ENCODE data around the gene MRPL57. TPM values are rescaled to one million over a fixed set of nuclear protein-coding genes. Genes with fewer than 3 reads are reported as not detected.
A peak's percentile ranks its signal among the peaks of the same experiment; 100 is the strongest.
"Not testable (repeated sequence)": the region's sequence is repeated elsewhere in the genome, so short reads cannot be mapped to it uniquely, and the experiment has no call there.

MRPL57 gene
- total and polyA plus RNA-seq, 9 donors, result 13.2 to 18.2 (median 16.1) TPM

DNA sequence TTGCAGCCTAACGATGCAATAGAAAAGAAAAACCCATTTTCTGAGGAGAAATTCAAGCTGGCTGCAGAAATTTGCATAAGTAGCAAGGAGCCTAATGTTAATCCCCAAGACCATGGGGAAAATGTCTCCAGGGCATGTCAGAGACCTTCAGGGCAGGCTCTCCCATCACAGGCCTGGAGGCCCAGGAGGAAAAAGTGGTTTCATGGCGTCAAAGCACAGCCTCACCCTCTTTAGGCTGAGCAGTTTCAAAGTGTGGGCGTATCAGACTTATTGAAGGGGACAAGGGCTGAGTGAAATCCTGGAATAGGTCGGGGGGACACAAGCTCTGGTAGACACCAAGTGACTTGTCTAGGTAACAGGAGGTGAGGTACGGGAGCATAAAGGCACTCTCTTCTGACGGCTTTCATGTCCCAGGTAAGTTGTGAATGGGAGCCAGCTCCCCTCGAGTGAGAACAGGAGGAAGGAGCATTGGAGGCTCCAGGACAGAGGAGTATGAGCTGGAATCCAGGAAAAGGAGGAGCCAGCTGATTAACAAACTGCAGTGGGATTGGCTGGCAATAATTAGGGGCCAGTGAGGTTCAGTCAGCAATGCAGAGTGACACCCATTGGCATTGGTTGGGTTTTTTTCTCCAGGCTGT lies 35.8 kb downstream of the MRPL57 start:
- H3K27me3 ChIP-seq (ENCODE audit: control insufficient read depth, insufficient read depth, low read length), result no peaks in the 10 kb centered on the region
- no peak overlapping the region for H3K27ac ChIP-seq (ENCODE audit: low read length)
- H3K36me3 ChIP-seq (ENCODE audit: control insufficient read depth, insufficient read depth, low read length), result no peaks in the 10 kb centered on the region
- no peaks in the 10 kb centered on the region for H3K4me1 ChIP-seq (ENCODE audit: control insufficient read depth, insufficient read depth, low read length)
- no peak for DNase-seq
- WGBS (ENCODE audit: insufficient coverage), result 80% methylated on average over 7 of the region's 7 CpGs
- no peak overlapping the region for H3K4me3 ChIP-seq (ENCODE audit: low read length)
- H3K9me3 ChIP-seq (replicated peaks; ENCODE audit: control insufficient read depth, low read depth, low read length), result no peaks in the 10 kb centered on the region

DNA sequence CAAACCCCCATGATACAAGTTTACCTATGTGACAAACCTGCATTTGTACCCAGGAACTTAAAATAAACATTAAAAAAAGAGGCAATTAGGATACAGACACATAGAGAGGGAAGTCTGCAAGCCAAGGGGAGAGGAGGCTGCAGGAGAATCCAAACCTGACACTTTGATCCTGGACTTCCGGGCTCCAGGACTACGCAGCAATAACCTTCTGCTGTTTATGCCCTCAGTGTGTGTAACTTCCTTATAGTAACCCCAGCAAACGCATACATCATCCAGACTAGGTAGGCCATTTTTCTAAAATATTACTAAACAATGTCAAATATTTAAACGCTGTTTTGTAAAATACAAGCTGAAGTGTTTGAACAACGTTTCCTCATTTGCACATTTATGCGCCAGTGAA lies 39.0 kb downstream of the MRPL57 start:
- H3K9me3 ChIP-seq (replicated peaks; ENCODE audit: control insufficient read depth, low read depth, low read length); H3K27ac ChIP-seq (ENCODE audit: low read length); H3K36me3 ChIP-seq (ENCODE audit: control insufficient read depth, insufficient read depth, low read length); H3K4me3 ChIP-seq (ENCODE audit: low read length); H3K27me3 ChIP-seq (ENCODE audit: control insufficient read depth, insufficient read depth, low read length); H3K4me1 ChIP-seq (ENCODE audit: control insufficient read depth, insufficient read depth, low read length); DNase-seq: not testable (repeated sequence)
- no CpG with 5 or more reads among the region's 6 CpGs for WGBS (ENCODE audit: insufficient coverage)

DNA sequence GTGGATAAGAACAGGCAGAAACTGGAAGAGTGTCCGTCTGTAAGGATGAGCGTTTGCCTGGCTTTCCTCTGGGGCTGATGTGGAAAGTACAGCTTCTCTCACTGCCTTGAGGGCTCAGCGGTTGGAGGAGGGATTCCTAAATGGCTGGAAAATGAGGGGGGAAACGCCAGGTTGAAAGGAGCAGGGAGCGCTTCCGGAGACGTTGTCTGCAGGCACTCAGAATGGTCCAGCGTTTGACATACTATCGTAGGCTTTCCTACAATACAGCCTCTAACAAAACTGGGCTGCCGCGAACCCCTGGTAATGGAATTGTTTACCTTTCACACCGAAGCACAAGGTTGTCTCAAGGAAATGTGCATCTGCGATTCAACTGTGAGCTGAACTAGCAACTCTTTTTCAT lies 39.9 kb downstream of the MRPL57 start:
- H3K27ac ChIP-seq (ENCODE audit: low read length), result no peak overlapping the region
- H3K9me3 ChIP-seq (replicated peaks; ENCODE audit: control insufficient read depth, low read depth, low read length), result peaks cover 3% of the 10 kb centered on the region
- H3K27me3 ChIP-seq (ENCODE audit: control insufficient read depth, insufficient read depth, low read length), result no peaks in the 10 kb centered on the region
- no peaks in the 10 kb centered on the region for H3K4me1 ChIP-seq (ENCODE audit: control insufficient read depth, insufficient read depth, low read length)
- DNase-seq, result peak; percentile 19
- no peak overlapping the region for H3K4me3 ChIP-seq (ENCODE audit: low read length)
- 26% methylated on average over 11 of the region's 13 CpGs for WGBS (ENCODE audit: insufficient coverage)
- no peaks in the 10 kb centered on the region for H3K36me3 ChIP-seq (ENCODE audit: control insufficient read depth, insufficient read depth, low read length)

GRCh38 chr13:21218351-21219035 lies 42.0 kb downstream of the MRPL57 start:
- no peak for DNase-seq
- no peak overlapping the region for H3K27ac ChIP-seq (ENCODE audit: low read length)
- WGBS (ENCODE audit: insufficient coverage), result no CpG with 5 or more reads among the region's 7 CpGs
- no peaks in the 10 kb centered on the region for H3K27me3 ChIP-seq (ENCODE audit: control insufficient read depth, insufficient read depth, low read length)
- H3K4me1 ChIP-seq (ENCODE audit: control insufficient read depth, insufficient read depth, low read length), result no peaks in the 10 kb centered on the region
- no peaks in the 10 kb centered on the region for H3K36me3 ChIP-seq (ENCODE audit: control insufficient read depth, insufficient read depth, low read length)
- H3K4me3 ChIP-seq (ENCODE audit: low read length), result no peak overlapping the region
- peaks cover 6% of the 10 kb centered on the region for H3K9me3 ChIP-seq (replicated peaks; ENCODE audit: control insufficient read depth, low read depth, low read length)

- DNase-seq, result no peak
- Histone ChIP-seq H3K9me3 (replicated peaks; ENCODE audit: control insufficient read depth, low read depth, low read length) (peaks cover 6% of the 10 kb centered on the region), H3K27me3 (ENCODE audit: control insufficient read depth, insufficient read depth, low read length) (no peaks in the 10 kb centered on the region), H3K36me3 (ENCODE audit: control insufficient read depth, insufficient read depth, low read length) (no peaks in the 10 kb centered on the region), H3K27ac (ENCODE audit: low read length) (no peak overlapping the region), H3K4me1 (ENCODE audit: control insufficient read depth, insufficient read depth, low read length) (no peaks in the 10 kb centered on the region), H3K4me3 (ENCODE audit: low read length) (no peak overlapping the region)
- 74% methylated on average over 3 of the region's 3 CpGs for WGBS (ENCODE audit: insufficient coverage)
Observed at GRCh38 chr13:21219036-21219381, 42.6 kb downstream of the MRPL57 start.

DNA sequence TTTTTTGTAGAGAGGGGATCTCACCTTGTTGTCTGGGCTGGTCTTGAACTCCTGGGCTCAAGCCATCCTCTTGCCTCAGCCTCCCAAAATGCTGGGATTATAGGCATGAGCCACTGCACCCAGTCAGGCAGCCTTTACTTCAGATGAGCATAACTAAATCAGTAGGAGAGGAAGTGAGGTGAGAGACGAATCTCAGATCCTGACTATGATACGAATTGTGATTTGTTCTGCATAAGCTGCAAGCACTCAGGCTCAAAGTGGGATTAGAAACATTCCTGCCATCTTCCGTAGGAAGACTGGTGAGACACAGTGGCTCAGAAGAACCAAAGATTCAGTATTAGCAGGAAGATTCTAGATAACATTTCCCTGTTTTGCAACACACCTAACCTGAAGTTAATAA lies 43.3 kb downstream of the MRPL57 start:
- H3K27me3 ChIP-seq (ENCODE audit: control insufficient read depth, insufficient read depth, low read length); H3K9me3 ChIP-seq (replicated peaks; ENCODE audit: control insufficient read depth, low read depth, low read length); H3K36me3 ChIP-seq (ENCODE audit: control insufficient read depth, insufficient read depth, low read length); H3K4me3 ChIP-seq (ENCODE audit: low read length); H3K27ac ChIP-seq (ENCODE audit: low read length); DNase-seq; H3K4me1 ChIP-seq (ENCODE audit: control insufficient read depth, insufficient read depth, low read length): not testable (repeated sequence)
- WGBS (ENCODE audit: insufficient coverage), result 41% methylated on average over 2 of the region's 3 CpGs

DNA sequence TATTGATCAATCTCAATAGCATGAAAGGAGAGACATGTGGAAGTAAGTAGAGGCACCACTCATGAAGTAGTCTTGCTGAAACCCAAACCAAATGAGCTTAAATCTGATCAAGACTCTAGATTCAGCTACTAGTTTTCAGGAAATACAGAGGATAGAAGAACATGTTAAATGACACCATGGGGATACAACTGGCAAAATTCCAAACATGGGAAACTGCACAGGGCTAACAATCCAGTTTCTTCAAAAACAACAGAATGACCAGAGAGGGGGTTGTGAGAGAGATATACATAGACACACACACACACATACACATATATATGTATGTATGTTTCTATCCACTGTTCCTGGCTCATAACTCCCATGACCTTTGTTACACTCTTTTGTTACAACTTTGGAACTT lies 44.8 kb downstream of the MRPL57 start:
- Histone ChIP-seq H3K4me3 (ENCODE audit: low read length) (no peak overlapping the region), H3K36me3 (ENCODE audit: control insufficient read depth, insufficient read depth, low read length) (no peaks in the 10 kb centered on the region), H3K27me3 (ENCODE audit: control insufficient read depth, insufficient read depth, low read length) (no peaks in the 10 kb centered on the region), H3K4me1 (ENCODE audit: control insufficient read depth, insufficient read depth, low read length) (no peaks in the 10 kb centered on the region), H3K27ac (ENCODE audit: low read length) (no peak overlapping the region), H3K9me3 (replicated peaks; ENCODE audit: control insufficient read depth, low read depth, low read length) (peaks cover 6% of the 10 kb centered on the region)
- no peak for DNase-seq

DNA sequence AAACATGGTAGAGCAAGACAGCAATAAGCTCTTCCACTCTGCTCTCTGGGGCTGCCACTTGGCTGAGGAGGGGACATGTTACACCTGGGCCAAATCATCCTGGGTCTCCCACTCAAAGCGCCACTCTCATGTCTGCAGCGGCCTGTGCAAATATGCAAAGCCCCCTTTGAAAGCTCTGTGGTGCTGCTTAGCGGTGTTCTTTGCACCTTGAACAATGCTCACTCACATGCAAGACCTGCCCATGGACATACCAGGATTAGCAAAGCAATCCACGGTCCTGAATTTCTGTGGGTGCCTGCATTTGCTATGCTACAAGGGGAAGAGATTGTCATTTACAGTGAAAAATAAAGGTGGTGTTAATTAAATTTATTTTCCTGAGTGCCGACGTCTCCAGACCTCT lies 48.6 kb downstream of the MRPL57 start:
- Histone ChIP-seq H3K36me3 (ENCODE audit: control insufficient read depth, insufficient read depth, low read length) (no peaks in the 10 kb centered on the region), H3K27me3 (ENCODE audit: control insufficient read depth, insufficient read depth, low read length) (no peaks in the 10 kb centered on the region), H3K4me1 (ENCODE audit: control insufficient read depth, insufficient read depth, low read length) (peaks cover 4% of the 10 kb centered on the region), H3K4me3 (ENCODE audit: low read length) (no peak overlapping the region), H3K9me3 (replicated peaks; ENCODE audit: control insufficient read depth, low read depth, low read length) (peaks cover 6% of the 10 kb centered on the region), H3K27ac (ENCODE audit: low read length) (no peak overlapping the region)
- 62% methylated on average over 3 of the region's 6 CpGs for WGBS (ENCODE audit: insufficient coverage)
- DNase-seq, result no peak

GRCh38 chr13:21225841-21226581 lies 49.6 kb downstream of the MRPL57 start:
- 82% methylated on average over 11 of the region's 17 CpGs for WGBS (ENCODE audit: insufficient coverage)
- peaks cover 4% of the 10 kb centered on the region for H3K4me1 ChIP-seq (ENCODE audit: control insufficient read depth, insufficient read depth, low read length)
- no peak overlapping the region for H3K4me3 ChIP-seq (ENCODE audit: low read length)
- peaks cover 6% of the 10 kb centered on the region for H3K9me3 ChIP-seq (replicated peaks; ENCODE audit: control insufficient read depth, low read depth, low read length)
- H3K27ac ChIP-seq (ENCODE audit: low read length), result no peak overlapping the region
- H3K36me3 ChIP-seq (ENCODE audit: control insufficient read depth, insufficient read depth, low read length), result no peaks in the 10 kb centered on the region
- H3K27me3 ChIP-seq (ENCODE audit: control insufficient read depth, insufficient read depth, low read length), result no peaks in the 10 kb centered on the region
- no peak for DNase-seq

DNA sequence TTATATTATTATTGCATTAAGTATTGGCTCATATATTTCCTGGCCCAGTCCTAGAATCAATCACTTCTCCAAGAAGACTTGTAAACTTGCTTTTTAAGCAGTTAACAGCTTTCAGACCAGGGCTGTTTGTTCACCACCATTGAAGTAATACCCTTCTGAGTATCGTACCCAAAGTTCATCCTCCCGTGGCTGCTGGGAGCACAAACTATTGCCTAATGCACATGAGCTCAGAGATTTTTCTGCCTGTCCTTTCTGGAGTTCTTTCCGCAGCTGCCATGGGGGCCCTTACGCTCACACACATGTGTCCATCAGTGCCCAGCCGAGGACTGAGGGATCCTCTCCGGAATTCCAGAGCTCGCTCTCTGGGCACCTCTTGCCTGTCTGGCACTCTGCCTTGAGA lies 51.5 kb downstream of the MRPL57 start:
- H3K27ac ChIP-seq (ENCODE audit: low read length), result no peak overlapping the region
- H3K4me3 ChIP-seq (ENCODE audit: low read length), result no peak overlapping the region
- DNase-seq, result no peak
- no peaks in the 10 kb centered on the region for H3K9me3 ChIP-seq (replicated peaks; ENCODE audit: control insufficient read depth, low read depth, low read length)
- no peaks in the 10 kb centered on the region for H3K36me3 ChIP-seq (ENCODE audit: control insufficient read depth, insufficient read depth, low read length)
- H3K4me1 ChIP-seq (ENCODE audit: control insufficient read depth, insufficient read depth, low read length), result peaks cover 4% of the 10 kb centered on the region
- 92% methylated on average over 7 of the region's 7 CpGs for WGBS (ENCODE audit: insufficient coverage)
- H3K27me3 ChIP-seq (ENCODE audit: control insufficient read depth, insufficient read depth, low read length), result no peaks in the 10 kb centered on the region

Data from muscle of leg (tissue), 11 donors.